GM12872 (cell line): ENCODE measurements around the gene CACHD1.

ENCODE experiments used
- TF ChIP-seq, protein P1 (sequence below): IDR thresholded peaks from 3 replicates; pipeline ENCODE4 v1.5.1; 2011; ENCODE audit warnings: low read depth, mild to moderate bottlenecking, low read length, moderate library complexity; ENCODE audit not compliant: insufficient read depth

CACHD1 gene

DNA sequence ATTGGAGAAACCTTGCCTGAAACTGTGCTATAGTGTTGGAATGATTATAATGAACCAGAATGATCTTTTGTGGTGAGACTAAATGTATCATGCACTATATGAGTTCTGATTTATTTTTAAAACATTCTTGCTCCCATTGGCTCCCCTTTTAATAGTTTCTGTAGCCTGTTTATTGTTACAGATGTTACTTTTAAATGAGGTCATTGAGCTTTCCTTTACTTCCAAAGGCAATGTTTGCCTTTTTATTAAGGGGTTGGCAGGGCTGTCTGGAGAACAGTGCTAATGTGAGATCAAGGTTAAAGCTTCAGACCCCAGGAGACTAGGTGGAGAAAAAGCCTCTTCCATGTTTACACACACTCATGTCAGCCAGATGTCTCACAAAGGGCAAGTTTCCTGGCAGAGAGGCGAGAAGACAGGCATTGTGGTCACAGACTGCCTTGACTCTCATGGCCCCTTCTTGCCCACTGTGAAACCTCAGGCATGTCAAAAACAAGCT is 154.3 kb downstream of the CACHD1 start:
- TF ChIP-seq, protein P1, sequence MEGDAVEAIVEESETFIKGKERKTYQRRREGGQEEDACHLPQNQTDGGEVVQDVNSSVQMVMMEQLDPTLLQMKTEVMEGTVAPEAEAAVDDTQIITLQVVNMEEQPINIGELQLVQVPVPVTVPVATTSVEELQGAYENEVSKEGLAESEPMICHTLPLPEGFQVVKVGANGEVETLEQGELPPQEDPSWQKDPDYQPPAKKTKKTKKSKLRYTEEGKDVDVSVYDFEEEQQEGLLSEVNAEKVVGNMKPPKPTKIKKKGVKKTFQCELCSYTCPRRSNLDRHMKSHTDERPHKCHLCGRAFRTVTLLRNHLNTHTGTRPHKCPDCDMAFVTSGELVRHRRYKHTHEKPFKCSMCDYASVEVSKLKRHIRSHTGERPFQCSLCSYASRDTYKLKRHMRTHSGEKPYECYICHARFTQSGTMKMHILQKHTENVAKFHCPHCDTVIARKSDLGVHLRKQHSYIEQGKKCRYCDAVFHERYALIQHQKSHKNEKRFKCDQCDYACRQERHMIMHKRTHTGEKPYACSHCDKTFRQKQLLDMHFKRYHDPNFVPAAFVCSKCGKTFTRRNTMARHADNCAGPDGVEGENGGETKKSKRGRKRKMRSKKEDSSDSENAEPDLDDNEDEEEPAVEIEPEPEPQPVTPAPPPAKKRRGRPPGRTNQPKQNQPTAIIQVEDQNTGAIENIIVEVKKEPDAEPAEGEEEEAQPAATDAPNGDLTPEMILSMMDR: no peak

DNA sequence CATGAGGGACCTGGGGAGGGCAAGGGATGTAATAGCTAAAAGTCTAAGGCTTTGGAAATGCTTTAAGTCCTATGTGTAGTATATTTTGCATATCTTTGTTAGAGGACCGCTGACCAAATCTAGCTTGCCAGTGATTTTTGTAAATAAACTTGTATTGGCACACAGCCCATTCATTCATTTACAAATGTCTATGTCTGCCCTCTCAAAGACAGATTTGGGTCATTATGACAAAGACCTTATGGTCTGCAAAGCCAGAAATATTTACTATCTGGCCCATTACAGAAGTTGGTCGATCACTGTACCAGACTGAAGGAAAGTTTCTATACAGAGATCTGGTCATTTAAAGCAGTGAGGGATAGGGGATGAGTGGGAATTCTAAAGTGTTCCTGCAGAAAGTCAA is 154.9 kb downstream of the CACHD1 start:
- TF ChIP-seq, protein P1: no peak

DNA sequence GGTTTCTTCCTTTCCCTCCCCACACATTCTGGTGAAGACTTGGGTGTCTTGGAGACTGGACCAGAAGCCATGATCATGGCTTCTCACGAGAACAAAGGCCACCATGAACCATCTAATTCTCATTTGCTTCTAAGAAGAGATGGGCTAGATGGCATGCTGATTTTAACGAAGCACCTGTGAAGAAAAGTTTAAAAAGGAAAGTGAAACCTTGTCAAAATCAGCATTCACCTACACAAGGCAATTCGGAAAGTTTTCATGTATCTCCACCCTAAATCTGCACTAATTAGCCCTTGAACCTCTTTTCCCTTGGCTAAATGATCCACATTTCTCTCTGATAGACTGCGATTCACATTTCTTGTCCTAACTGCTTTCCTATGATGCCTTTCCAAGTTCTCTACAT is 160.7 kb downstream of the CACHD1 start:
- TF ChIP-seq, protein P1: no peak

DNA sequence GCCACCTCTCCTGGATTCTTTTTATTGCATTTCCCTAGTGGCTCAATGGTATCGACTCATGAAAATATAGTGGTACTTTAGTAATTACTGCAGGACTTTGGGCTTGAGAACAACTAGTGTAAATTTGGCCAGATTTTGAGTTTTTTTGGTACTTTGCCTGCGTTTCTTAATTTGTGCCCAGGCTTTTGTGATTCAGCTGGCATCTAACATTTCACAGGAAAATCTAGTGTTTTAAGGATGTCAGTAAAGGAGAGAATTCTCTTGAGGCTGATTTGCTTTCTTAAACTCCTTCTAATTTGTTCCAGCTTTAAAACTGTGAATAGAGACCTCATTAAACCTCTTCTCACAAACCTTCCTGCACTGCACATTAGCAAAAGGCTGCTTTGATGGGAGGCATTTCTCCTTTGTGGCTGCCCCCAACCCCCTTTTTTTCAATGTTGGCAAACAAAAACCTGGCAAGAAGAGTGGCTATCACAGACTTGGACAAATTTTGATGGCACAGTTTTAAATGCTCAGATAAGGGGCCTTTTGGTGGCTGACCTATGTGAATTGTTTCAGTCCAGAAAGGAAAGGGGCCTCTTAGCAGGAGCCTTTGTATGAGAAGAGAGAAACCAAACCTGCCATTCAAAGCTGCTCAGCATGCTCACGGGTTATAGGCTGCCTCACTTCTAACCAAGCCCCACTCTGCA is 161.6 kb downstream of the CACHD1 start:
- TF ChIP-seq, protein P1: no peak

DNA sequence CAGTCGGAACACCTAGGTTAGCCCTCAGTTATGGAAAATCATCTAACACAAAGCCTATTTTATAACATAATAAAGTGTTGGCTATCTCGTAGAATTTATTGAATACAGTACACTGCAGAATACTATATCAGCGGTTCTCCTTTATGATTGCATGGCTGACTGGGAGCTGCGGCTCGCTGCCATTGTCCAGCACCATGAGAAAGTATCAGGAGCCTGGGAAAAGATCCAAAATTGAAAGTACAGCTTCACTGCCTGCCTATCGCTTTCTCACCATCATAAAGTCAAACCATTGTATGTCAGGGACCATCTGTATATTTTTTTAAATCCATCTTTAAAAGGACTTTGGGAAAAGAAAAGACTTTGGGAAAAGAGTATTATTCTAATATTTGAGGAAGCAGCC is 163.0 kb downstream of the CACHD1 start:
- TF ChIP-seq, protein P1: no peak

DNA sequence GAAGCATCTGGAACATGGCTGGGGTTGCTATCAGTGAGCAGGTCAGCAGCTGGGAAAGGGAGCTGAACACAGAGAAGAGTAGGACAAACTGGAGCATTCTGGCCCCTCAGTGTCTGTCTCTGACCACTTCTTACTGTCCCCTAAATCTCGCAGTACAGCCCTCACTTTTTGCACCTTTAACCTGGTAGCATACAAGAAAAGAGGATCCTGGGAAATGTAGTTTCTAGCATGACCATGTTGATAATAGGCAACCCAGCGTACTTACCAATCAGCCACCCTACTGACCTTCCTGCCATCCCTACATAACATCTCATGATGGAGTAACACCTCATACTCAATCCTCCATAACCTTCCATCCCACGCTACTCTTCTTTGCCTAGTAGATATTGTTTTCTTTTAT is 175.8 kb downstream of the CACHD1 start:
- TF ChIP-seq, protein P1: no peak

DNA sequence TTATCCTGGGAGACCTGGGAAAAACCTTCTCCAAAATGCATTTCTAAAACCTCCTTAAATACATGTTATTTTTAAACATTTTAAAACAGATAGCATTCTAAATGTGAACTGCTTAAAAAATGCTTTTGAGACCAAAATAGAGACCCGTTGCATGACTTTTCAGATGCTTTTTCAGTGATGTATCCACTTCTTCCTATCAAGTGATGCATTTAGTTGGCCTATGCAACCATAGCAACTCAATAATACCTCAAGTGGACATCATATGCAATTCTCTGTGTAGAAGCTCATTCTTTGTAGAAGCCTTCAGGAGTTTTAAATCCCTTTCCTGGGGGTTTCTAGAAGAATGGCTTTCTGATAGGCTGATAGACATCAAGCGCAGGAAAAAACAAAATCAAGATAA is 180.5 kb downstream of the CACHD1 start:
- TF ChIP-seq, protein P1: no peak
